Psoas muscle (tissue), 8 donors: ENCODE data around the gene CACUL1. TPM values are rescaled to one million over a fixed set of nuclear protein-coding genes. Genes with fewer than 3 reads are reported as not detected.
A peak's percentile ranks its signal among the peaks of the same experiment; 100 is the strongest.
"Not testable (repeated sequence)": the region's sequence is repeated elsewhere in the genome, so short reads cannot be mapped to it uniquely, and the experiment has no call there.

Experiments used
- ATAC-seq, 4 donors: fragments of 200-7000 bp; cut with Tn5 transposase; one replicate each; pipeline ENCODE4 v1.9.1; 2020; ENCODE audit warnings: moderate library complexity in 3 of 4, mild to moderate bottlenecking in 2 of 4
- DNase-seq, 2 donors: peaks; one replicate each; pipeline ENCODE4 v3.0.0-alpha.2; 2020
- H3K27ac ChIP-seq: fragments of 200-600 bp; one replicate; pipeline ENCODE4 v1.8.0; 2022
- H3K27me3 ChIP-seq, 3 donors: fragments of 200-600 bp in 1 of 3; one replicate each; pipeline versions ENCODE4 v1.6.1 to v1.8.0; 2013 to 2022; ENCODE audit warnings: low read length in 2 of 3, mild to moderate bottlenecking in 2 of 3, moderate library complexity in 1 of 3; ENCODE audit not compliant: insufficient read depth in 3 of 3
- H3K36me3 ChIP-seq, 2 donors: fragments of 200-600 bp in 1 of 2; one replicate each; pipeline versions ENCODE4 v1.6.1 to v1.8.0; 2013 to 2022; ENCODE audit warnings: low read depth in 1 of 2, mild to moderate bottlenecking in 1 of 2, moderate library complexity in 1 of 2; ENCODE audit not compliant: insufficient read depth in 1 of 2
- H3K4me1 ChIP-seq: fragments of 200-600 bp; one replicate; pipeline ENCODE4 v1.8.0; 2022
- H3K4me3 ChIP-seq: fragments of 200-600 bp; one replicate; pipeline ENCODE4 v1.8.0; 2022; ENCODE audit warnings: mild to moderate bottlenecking
- H3K9me3 ChIP-seq: fragments of 200-600 bp; one replicate; pipeline ENCODE4 v1.8.0; 2022
- WGBS, 3 donors: extraction: QIAGEN DNeasy Blood & Tissue Kit; methylation state at CpG; one replicate each; pipeline versions ENCODE4 v1.1.6 to v1.1.7; 2013; 5-methylcytosine and 5-hydroxymethylcytosine counted together
- intact Hi-C, 2 donors: fragments of 100-400 bp; cut with DNase I; formaldehyde crosslinking; loops; one replicate each; pipeline versions ENCODE4 v1.11.0 to v1.14.2; 2022
- polyA plus RNA-seq, 3 donors: library from polyadenylated mRNA; stranded (reverse); fragments of 200-250 nt; gene quantifications; one replicate each; pipeline ENCODE4 v1.2.3, GENCODE V29; 2013
- total RNA-seq, 4 donors: library from RNA; stranded (reverse); fragmentation: NEBNext Ultra II Directional in 2 of 4; extraction: Animal tissue kit (Norgen Biotek cat#: 25700) in 2 of 4; gene quantifications; one replicate each; pipeline versions ENCODE4 v1.2.1 to v1.2.4, GENCODE V29; 2021 to 2023
- TF ChIP-seq, protein P1 (sequence below): fragments of 200-600 bp; IDR thresholded peaks from one replicate; pipeline ENCODE4 v1.8.0; 2022; ENCODE audit warnings: antibody characterized with exemption
- donor health status: healthy with polysubstance abuse.
- donor health status: DM: no; HTN: no; CAD: no; lungs with moderate emphysema.
- donor health status: Bipolar disorder and iron deficiency.
- donor health status: healthy.
- donor health status: DM: yes; HTN: yes; CAD: no.
- donor health status: DM: no; HTN: no; CAD: no.
- donor health status: DM: no; HTN: no; CAD: no.
- donor health status: DM: yes; HTN: yes; CAD: no.

Gene CACUL1
- total and polyA plus RNA-seq, 7 donors: 5.9 to 41.0 (median 22.1) TPM

DNA sequence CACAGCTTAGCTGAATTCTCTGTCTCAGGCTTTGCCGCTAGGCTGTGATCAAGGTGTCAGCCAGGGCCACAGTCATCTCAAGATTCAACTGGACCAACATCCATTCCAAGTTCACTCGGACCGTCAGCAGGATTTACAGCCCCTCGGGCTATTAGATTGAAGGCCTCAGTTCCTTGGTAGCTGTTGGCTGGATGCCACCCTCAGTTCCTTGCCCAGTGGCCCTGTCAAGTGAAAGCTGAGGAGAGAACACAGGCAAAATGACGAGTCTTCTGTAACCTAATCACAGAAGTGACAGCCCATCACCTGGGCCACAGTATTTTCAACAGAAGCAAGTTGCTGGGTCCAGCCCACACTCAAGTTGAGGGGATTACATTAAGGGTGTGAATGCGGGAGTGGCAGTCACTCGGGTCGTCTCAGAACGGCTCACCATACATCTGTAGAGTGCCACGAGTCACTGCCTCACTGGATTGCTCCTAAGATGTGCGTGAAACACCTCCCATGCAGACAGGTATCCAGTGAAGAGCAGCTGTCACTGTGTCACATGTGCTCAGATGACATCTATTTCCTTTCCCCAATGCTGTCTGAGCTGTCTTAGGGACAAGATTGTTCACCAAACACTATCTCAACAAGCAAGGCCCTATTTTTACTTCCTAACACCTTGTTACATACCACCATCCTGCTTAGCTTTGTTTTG, 80.4 kb downstream of the CACUL1 start:
- DNase-seq (peak in 1 of 2 donors; percentile 67), ATAC-seq (peak; percentile 27 to 70 (median 48))
- H3K36me3 ChIP-seq: no peaks in the 10 kb centered on the region
- H3K4me3 ChIP-seq: no peak overlapping the region
- peak overlapping the region; percentile 63 for H3K27ac ChIP-seq
- intact Hi-C loops: no loop called here
- TF ChIP-seq, protein P1, sequence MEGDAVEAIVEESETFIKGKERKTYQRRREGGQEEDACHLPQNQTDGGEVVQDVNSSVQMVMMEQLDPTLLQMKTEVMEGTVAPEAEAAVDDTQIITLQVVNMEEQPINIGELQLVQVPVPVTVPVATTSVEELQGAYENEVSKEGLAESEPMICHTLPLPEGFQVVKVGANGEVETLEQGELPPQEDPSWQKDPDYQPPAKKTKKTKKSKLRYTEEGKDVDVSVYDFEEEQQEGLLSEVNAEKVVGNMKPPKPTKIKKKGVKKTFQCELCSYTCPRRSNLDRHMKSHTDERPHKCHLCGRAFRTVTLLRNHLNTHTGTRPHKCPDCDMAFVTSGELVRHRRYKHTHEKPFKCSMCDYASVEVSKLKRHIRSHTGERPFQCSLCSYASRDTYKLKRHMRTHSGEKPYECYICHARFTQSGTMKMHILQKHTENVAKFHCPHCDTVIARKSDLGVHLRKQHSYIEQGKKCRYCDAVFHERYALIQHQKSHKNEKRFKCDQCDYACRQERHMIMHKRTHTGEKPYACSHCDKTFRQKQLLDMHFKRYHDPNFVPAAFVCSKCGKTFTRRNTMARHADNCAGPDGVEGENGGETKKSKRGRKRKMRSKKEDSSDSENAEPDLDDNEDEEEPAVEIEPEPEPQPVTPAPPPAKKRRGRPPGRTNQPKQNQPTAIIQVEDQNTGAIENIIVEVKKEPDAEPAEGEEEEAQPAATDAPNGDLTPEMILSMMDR: no peak
- H3K9me3 ChIP-seq: no peaks in the 10 kb centered on the region
- H3K27me3 ChIP-seq: no peaks in the 10 kb centered on the region
- WGBS, 3 donors: 40 to 68% (median 46%) methylated on average over 11 of the region's 11 CpGs
- H3K4me1 ChIP-seq: peaks cover 36% of the 10 kb centered on the region

GRCh38 chr10:118672766-118673715, 81.7 kb downstream of the CACUL1 start:
- 34 to 69% (median 34%) methylated on average over 11 of the region's 11 CpGs for WGBS, 3 donors
- Histone ChIP-seq H3K27ac (peak overlapping the region; percentile 65), H3K4me3 (no peak overlapping the region), H3K27me3 (no peaks in the 10 kb centered on the region), H3K9me3 (no peaks in the 10 kb centered on the region), H3K4me1 (peaks cover 42% of the 10 kb centered on the region), H3K36me3 (no peaks in the 10 kb centered on the region)
- TF ChIP-seq, protein P1: no peak
- DNase-seq (no peak), ATAC-seq (peak; percentile 53 to 76 (median 58))
- intact Hi-C loops: no loop called here

DNA sequence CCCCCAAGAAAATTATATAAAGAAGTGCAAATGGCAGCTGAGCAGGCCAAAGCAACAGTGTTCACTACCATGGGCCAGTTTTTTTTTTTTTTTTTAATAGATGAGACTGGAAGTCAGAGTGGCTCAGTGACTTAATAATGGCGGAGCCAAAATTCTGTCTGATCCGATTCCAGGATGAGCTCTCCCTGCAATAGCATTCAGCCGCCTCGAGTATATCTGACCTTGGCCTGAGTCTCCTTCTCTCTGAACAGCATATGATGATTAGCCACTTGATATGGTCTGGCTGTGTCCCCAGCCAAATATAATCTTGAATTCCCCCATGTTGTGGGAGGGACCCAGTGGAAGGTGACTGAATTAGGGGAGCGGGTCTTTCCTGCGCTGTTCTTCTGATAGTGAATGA, 82.6 kb downstream of the CACUL1 start:
- peak overlapping the region; percentile 65 for H3K27ac ChIP-seq
- no peaks in the 10 kb centered on the region for H3K27me3 ChIP-seq
- H3K36me3 ChIP-seq: no peaks in the 10 kb centered on the region
- peaks cover 42% of the 10 kb centered on the region for H3K4me1 ChIP-seq
- peak in 3 of 4 donors; percentile 40 to 48 (median 48) for ATAC-seq
- WGBS, 3 donors: 36 to 59% (median 41%) methylated on average over 6 of the region's 6 CpGs
- DNase-seq: no peak
- intact Hi-C loops: no loop called here
- H3K9me3 ChIP-seq: no peaks in the 10 kb centered on the region
- no peak overlapping the region for H3K4me3 ChIP-seq
- TF ChIP-seq, protein P1: no peak

- H3K9me3 ChIP-seq, ATAC-seq, H3K4me3 ChIP-seq, H3K36me3 ChIP-seq, DNase-seq, H3K27me3 ChIP-seq, intact Hi-C loops, H3K27ac ChIP-seq: not testable (repeated sequence)
- H3K4me1 ChIP-seq: peaks cover 42% of the 10 kb centered on the region
- WGBS, 3 donors: 71 to 88% (median 84%) methylated on average over 3 of the region's 3 CpGs
Observed at GRCh38 chr10:118671221-118671620, 83.5 kb downstream of the CACUL1 start.
